Naive thymus-derived CD4-positive, alpha-beta T cell (primary cell): Measurements from ENCODE around the gene SLC43A1. TPM values are rescaled to one million over a fixed set of nuclear protein-coding genes. Genes with fewer than 3 reads are reported as not detected.
A peak's percentile ranks its signal among the peaks of the same experiment; 100 is the strongest.
"Not testable (repeated sequence)": the region's sequence is repeated elsewhere in the genome, so short reads cannot be mapped to it uniquely, and the experiment has no call there.

Source experiments
- ATAC-seq: fragments of 150-1000 bp; cut with Tn5 transposase; 2 replicates; pipeline ENCODE4 v1.10.0; 2021; ENCODE audit warnings: mild to moderate bottlenecking, moderate library complexity
- CTCF ChIA-PET: fragments of 350-600 bp; sonication (Branson Sonifier 250); formaldehyde crosslinking; loops from one replicate; lab custom pipeline; 2021; ENCODE audit warnings: antibody characterized with exemption; lab: Charles Lee
- POLR2A ChIA-PET: fragments of 350-600 bp; sonication (Branson Sonifier 250); formaldehyde crosslinking; loops from one replicate; lab custom pipeline; 2021; ENCODE audit warnings: antibody characterized with exemption, inconsistent platforms; lab: Charles Lee
- DNase-seq, 9 donors: peaks; one replicate each; pipeline versions ENCODE4 v3.0.0 to v3.0.0-alpha.2; 2020 to 2022; ENCODE audit warnings: mixed read lengths in 1 of 9
- H3K27ac ChIP-seq: one replicate; pipeline ENCODE4 v1.7.0; 2013; ENCODE audit warnings: mild to moderate bottlenecking, low read depth, low read length, moderate library complexity
- H3K27me3 ChIP-seq, 2 donors: one replicate each; pipeline ENCODE4 v1.7.0; 2013; ENCODE audit warnings: low read length in 2 of 2, mild to moderate bottlenecking in 2 of 2, moderate library complexity in 2 of 2; ENCODE audit not compliant: control insufficient read depth in 2 of 2, insufficient read depth in 2 of 2
- H3K36me3 ChIP-seq, 3 experiments: 1 replicate in 2 of 3; 2 replicates in 1 of 3; pipeline ENCODE4 v1.7.0; 2013; ENCODE audit warnings: low read length in 3 of 3, mild to moderate bottlenecking in 3 of 3, moderate library complexity in 1 of 3; ENCODE audit not compliant: insufficient read depth in 3 of 3, control insufficient read depth in 2 of 3
- H3K4me1 ChIP-seq, 2 donors: one replicate each; pipeline ENCODE4 v1.7.0; 2013; ENCODE audit warnings: low read length in 2 of 2, mild to moderate bottlenecking in 2 of 2, moderate library complexity in 1 of 2; ENCODE audit not compliant: control insufficient read depth in 2 of 2, insufficient read depth in 2 of 2
- H3K4me3 ChIP-seq: 2 replicates; pipeline ENCODE4 v1.7.0; 2013; ENCODE audit warnings: mild to moderate bottlenecking, low read length
- H3K9me3 ChIP-seq, 3 experiments: 1 replicate in 2 of 3; 2 replicates in 1 of 3; pipeline ENCODE4 v1.7.0; 2013; ENCODE audit warnings: low read length in 3 of 3; ENCODE audit not compliant: control insufficient read depth in 2 of 3
- H3K27ac Mint-ChIP-seq, 9 donors: one replicate each; pipeline ENCODE4 v1.8.0; 2020 to 2022; ENCODE audit warnings: mixed read lengths in 9 of 9, mild to moderate bottlenecking in 8 of 9, moderate library complexity in 5 of 9, inconsistent platforms in 2 of 9
- H3K27me3 Mint-ChIP-seq, 5 donors: one replicate each; pipeline ENCODE4 v1.8.0; 2021 to 2022; ENCODE audit warnings: mixed read lengths in 5 of 5, mild to moderate bottlenecking in 1 of 5
- H3K36me3 Mint-ChIP-seq, 5 donors: one replicate each; pipeline ENCODE4 v1.8.0; 2020 to 2022; ENCODE audit warnings: mixed read lengths in 5 of 5, mild to moderate bottlenecking in 3 of 5, inconsistent platforms in 1 of 5
- H3K4me1 Mint-ChIP-seq, 7 donors: one replicate each; pipeline ENCODE4 v1.8.0; 2020 to 2022; ENCODE audit warnings: mixed read lengths in 7 of 7, mild to moderate bottlenecking in 3 of 7, inconsistent platforms in 1 of 7
- H3K4me3 Mint-ChIP-seq, 10 donors: one replicate each; pipeline ENCODE4 v1.8.0; 2020 to 2022; ENCODE audit warnings: mild to moderate bottlenecking in 10 of 10, mixed read lengths in 10 of 10, moderate library complexity in 6 of 10, inconsistent platforms in 2 of 10
- H3K9me3 Mint-ChIP-seq, 11 donors: one replicate each; pipeline ENCODE4 v1.8.0; 2020 to 2022; ENCODE audit warnings: mixed read lengths in 11 of 11, mild to moderate bottlenecking in 4 of 11, inconsistent platforms in 1 of 11, moderate library complexity in 1 of 11
- intact Hi-C, 2 donors: fragments of 100-400 bp; cut with micrococcal nuclease; formaldehyde crosslinking; loops; one replicate each; pipeline ENCODE4 v1.15.1; 2023
- polyA plus RNA-seq, 2 donors: library from polyadenylated mRNA; unstranded; fragments of 300-500 nt; fragmentation: Illumina TruSeq; gene quantifications; one replicate each; pipeline ENCODE4 v1.2.3, GENCODE V29; 2021
- total RNA-seq, 6 experiments: library from RNA in 5 of 6; stranded (reverse) in 5 of 6; gene quantifications; 1 replicate in 5 of 6; 2 replicates in 1 of 6; pipeline ENCODE4 v1.2.3 and lab custom pipeline; 2021 to 2026

SLC43A1 gene
- total and polyA plus RNA-seq, 7 experiments from 2014 or later, result 10.1 to 19.2 (median 15.4) TPM

DNA sequence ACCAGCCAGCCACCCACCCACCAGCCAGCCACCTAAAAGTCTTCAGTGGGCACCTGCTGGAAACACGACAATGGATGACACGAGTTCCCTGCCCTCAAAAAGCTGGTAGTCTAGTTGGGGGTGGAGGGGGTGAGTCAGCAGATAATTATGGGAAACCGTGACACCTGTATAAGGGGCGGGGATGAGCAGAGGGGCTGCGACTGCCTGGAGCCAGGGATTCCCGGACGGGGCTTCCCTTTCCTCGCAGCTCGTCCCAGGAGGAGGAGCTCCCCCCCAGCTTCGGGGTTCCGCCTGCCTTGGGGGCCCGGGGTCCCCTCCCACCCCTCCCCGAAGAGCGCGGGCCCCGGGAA lies 57.5 kb downstream of the SLC43A1 start:
- no peak overlapping the region for H3K27ac ChIP-seq
- POLR2A ChIA-PET, result interaction anchor here (0.5 to 1.6 kb wide), 8 partner anchors 18 to 132 kb away, joined by 3 to 5 read pairs (median 4); no protein-coding TSS in a partner anchor
- H3K36me3 ChIP-seq, result no peaks in the 10 kb centered on the region
- H3K27me3 ChIP-seq, result peaks cover 12% of the 10 kb centered on the region in 2 donors
- Mint-ChIP-seq H3K4me3 (peak overlapping the region in 9 of 10 donors; percentile 50 to 99 (median 75)), H3K9me3 (peaks cover 0 to 2% (median 0%) of the 10 kb centered on the region in 11 donors), H3K4me1 (peaks cover 17 to 40% (median 26%) of the 10 kb centered on the region in 7 donors), H3K27me3 (peaks cover 22 to 57% (median 32%) of the 10 kb centered on the region in 5 donors), H3K27ac (no peak overlapping the region), H3K36me3 (no peaks in the 10 kb centered on the region)
- peaks cover 26% of the 10 kb centered on the region in 2 donors for H3K4me1 ChIP-seq
- intact Hi-C loops, result loop anchor here (1.0 to 5.0 kb wide), 6 partner anchors 31 to 1329 kb away; partner anchors contain the start of genes SLC43A1 (in 1 of the 2) and SLC43A3 (in 1 of the 2)
- H3K4me3 ChIP-seq, result no peak overlapping the region
- DNase-seq, result no peak
- CTCF ChIA-PET, result interaction anchor here (0.6 to 6.2 kb wide), 21 partner anchors 15 to 249 kb away, joined by 3 to 107 read pairs (median 4); partner anchors contain the start of genes P2RX3, SLC43A3 and TIMM10
- ATAC-seq, result no peak
- H3K9me3 ChIP-seq, result no peaks in the 10 kb centered on the region

DNA sequence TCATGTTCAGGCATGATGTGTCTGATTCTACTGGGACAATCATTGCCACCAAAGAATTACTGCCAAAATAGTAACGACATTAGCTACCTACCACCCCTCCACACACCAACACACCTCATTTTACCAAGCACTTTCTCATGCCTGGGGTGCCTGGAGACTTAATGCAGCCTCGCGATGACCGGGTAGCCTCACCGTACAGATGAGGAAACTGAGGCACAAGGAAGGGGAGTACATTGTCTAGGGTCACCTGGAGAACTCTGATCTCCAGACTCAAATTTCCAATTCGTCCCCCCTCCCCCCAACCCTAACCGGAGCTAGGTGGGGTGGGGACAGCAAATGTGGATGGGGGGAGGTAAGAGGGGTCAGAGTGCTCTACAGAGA lies 57.9 kb downstream of the SLC43A1 start:
- Mint-ChIP-seq H3K27me3 (peaks cover 22 to 56% (median 32%) of the 10 kb centered on the region in 5 donors), H3K27ac (peak overlapping the region in 1 of 9 donors; percentile 83), H3K9me3 (peaks cover 0 to 2% (median 0%) of the 10 kb centered on the region in 11 donors), H3K4me1 (peaks cover 17 to 36% (median 26%) of the 10 kb centered on the region in 7 donors), H3K36me3 (no peaks in the 10 kb centered on the region), H3K4me3 (peak overlapping the region; percentile 54 to 99 (median 74))
- H3K9me3 ChIP-seq, result no peaks in the 10 kb centered on the region
- DNase-seq, result peak in 1 of 9 donors; percentile 10
- POLR2A ChIA-PET, result interaction anchor here (0.5 to 1.8 kb wide), 8 partner anchors 19 to 97 kb away, joined by 3 to 6 read pairs (median 4); no protein-coding TSS in a partner anchor
- ATAC-seq, result peak; percentile 18
- H3K4me1 ChIP-seq, result peaks cover 26% of the 10 kb centered on the region in 2 donors
- no peaks in the 10 kb centered on the region for H3K36me3 ChIP-seq
- peaks cover 12% of the 10 kb centered on the region in 2 donors for H3K27me3 ChIP-seq
- CTCF ChIA-PET, result interaction anchor here (0.7 to 6.2 kb wide), 20 partner anchors 9 to 250 kb away, joined by 3 to 107 read pairs (median 4); partner anchors contain the start of genes P2RX3, SLC43A3, TIMM10 and UBE2L6
- H3K4me3 ChIP-seq, result no peak overlapping the region
- intact Hi-C loops, result loop anchor here (1.0 to 5.0 kb wide), 14 partner anchors 23 to 1330 kb away; partner anchors contain the start of genes SLC43A1 (in 1 of the 2) and SLC43A3 (in 1 of the 2)
- no peak overlapping the region for H3K27ac ChIP-seq

DNA sequence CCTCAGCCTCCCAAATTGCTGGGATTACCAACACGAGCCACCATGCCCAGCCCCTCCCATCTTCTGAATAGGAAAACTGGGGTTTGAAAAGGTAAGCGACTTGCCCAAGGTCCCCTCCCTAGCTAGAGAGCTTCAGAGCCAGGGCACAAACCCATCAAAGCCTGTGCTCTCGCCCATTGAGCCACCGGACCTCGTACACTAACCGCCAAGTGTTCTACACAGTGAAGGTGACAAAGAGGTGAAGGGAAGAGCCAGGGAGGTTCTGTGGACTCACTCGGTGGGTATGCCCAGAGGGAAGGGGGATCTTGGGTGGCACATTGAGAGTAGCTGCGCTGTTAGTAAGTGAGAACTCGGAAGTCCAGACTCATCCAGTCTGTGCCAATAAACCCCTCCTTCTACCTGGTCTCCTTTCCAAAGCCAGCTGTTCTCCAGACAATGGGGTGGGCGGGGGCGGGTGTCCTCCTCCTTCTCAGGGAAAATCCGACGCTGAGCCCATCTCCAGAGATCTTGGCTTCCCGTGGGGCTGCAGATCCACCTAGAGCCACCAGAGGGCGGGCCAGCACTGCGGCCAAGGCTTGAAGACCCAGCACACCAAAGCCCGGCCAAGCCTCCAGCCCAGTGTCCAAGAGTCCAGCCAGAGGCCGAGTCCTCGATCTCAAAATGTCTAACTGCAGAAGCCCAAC lies 58.4 kb downstream of the SLC43A1 start:
- peaks cover 12% of the 10 kb centered on the region in 2 donors for H3K27me3 ChIP-seq
- H3K4me1 ChIP-seq, result peaks cover 26% of the 10 kb centered on the region in 2 donors
- H3K9me3 ChIP-seq, result no peaks in the 10 kb centered on the region
- peaks cover 17 to 33% (median 26%) of the 10 kb centered on the region in 7 donors for H3K4me1 Mint-ChIP-seq
- ATAC-seq (peak; percentile 83), DNase-seq (peak; percentile 41 to 77 (median 62))
- intact Hi-C loops, result loop anchor here (1.0 to 5.0 kb wide), 11 partner anchors 23 to 1330 kb away; no protein-coding TSS in a partner anchor
- no peak overlapping the region for H3K4me3 ChIP-seq
- peak overlapping the region; percentile 54 to 99 (median 74) for H3K4me3 Mint-ChIP-seq
- H3K36me3 ChIP-seq, result no peaks in the 10 kb centered on the region
- H3K9me3 Mint-ChIP-seq, result peaks cover 0 to 2% (median 0%) of the 10 kb centered on the region in 11 donors
- H3K27me3 Mint-ChIP-seq, result peaks cover 22 to 56% (median 32%) of the 10 kb centered on the region in 5 donors
- ChIA-PET CTCF (interaction anchor here (0.7 to 6.2 kb wide), 17 partner anchors 9 to 190 kb away, joined by 3 to 107 read pairs (median 5); partner anchors contain the start of genes P2RX3, SLC43A3, TIMM10 and UBE2L6), POLR2A (interaction anchor here (0.9 to 1.8 kb wide), 4 partner anchors 23 to 69 kb away, joined by 3 to 6 read pairs (median 4); no protein-coding TSS in a partner anchor)
- H3K27ac Mint-ChIP-seq, result peak overlapping the region in 1 of 9 donors; percentile 83
- no peaks in the 10 kb centered on the region for H3K36me3 Mint-ChIP-seq
- H3K27ac ChIP-seq, result no peak overlapping the region

DNA sequence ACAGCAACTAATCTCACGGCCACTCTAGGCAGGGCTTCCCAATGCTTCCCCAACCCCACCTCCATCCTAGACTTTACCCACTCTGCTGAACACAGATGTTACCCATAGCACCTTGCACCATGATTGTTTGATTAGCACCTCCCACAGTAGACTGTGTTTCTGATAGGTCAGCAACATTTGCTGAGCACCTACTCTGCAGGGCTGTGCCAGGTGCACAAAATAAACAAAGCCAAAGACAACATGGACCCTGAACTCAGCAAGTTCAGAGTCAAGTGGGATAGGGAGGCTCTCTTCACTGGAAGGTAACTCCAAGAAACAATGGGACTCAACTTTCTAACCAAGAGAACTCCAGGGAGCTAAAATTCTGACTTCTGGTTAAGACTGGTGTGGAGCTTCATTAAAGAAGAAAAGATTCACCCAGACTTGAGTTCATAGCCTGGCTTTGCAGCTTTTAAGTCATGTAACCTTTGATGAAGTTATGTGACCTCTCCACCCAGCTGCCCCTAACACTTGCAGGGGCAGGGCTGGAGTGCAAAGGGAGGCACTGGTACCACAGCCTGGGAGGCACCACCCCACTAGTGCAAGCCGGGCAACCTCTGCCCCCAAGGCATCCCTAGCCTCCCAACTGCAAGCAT lies 61.8 kb downstream of the SLC43A1 start:
- no peak overlapping the region for H3K4me3 Mint-ChIP-seq
- intact Hi-C loops, result no loop called here
- Histone ChIP-seq H3K4me3 (no peak overlapping the region), H3K27me3 (peaks cover 4 to 5% of the 10 kb centered on the region in 2 donors), H3K27ac (no peak overlapping the region), H3K9me3 (no peaks in the 10 kb centered on the region), H3K4me1 (peaks cover 10 to 12% of the 10 kb centered on the region in 2 donors), H3K36me3 (no peaks in the 10 kb centered on the region)
- POLR2A ChIA-PET, result interaction anchor here (0.5 kb wide), 1 partner anchor 70 kb away, joined by 3 read pairs; no protein-coding TSS in a partner anchor
- H3K9me3 Mint-ChIP-seq, result no peaks in the 10 kb centered on the region
- ATAC-seq (no peak), DNase-seq (no peak)
- peaks cover 2 to 16% (median 12%) of the 10 kb centered on the region in 7 donors for H3K4me1 Mint-ChIP-seq
- CTCF ChIA-PET, result interaction anchor here (0.6 to 6.2 kb wide), 2 partner anchors 16 to 27 kb away, joined by 3 to 104 read pairs; no protein-coding TSS in a partner anchor
- no peak overlapping the region for H3K27ac Mint-ChIP-seq
- peaks cover 8 to 45% (median 14%) of the 10 kb centered on the region in 5 donors for H3K27me3 Mint-ChIP-seq
- H3K36me3 Mint-ChIP-seq, result no peaks in the 10 kb centered on the region

DNA sequence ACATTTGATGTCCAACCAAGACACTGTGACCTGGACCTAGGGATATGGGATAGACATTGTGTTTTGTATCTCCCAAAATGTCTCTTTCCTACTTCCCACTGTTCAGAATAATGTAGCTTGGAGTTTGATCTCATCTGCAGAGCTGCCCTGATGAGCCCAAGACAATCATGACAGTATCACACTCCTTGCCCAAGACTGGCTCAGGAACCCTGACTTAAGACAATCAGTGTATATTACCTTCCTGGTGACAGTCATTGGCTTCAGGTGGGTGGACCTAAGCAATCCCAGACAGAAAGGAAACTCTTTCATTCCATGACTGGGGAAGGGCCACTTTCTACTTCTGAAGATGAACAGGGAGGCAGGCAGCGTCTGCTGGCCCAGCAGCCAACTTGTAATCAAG lies 69.4 kb downstream of the SLC43A1 start:
- CTCF ChIA-PET, result no interaction called here
- Mint-ChIP-seq H3K27ac (no peak overlapping the region), H3K27me3 (peaks cover 0 to 27% (median 18%) of the 10 kb centered on the region in 5 donors), H3K9me3 (peaks cover 0 to 5% (median 0%) of the 10 kb centered on the region in 11 donors), H3K4me3 (no peak overlapping the region), H3K4me1 (peaks cover 0 to 2% (median 0%) of the 10 kb centered on the region in 7 donors), H3K36me3 (no peaks in the 10 kb centered on the region)
- Histone ChIP-seq H3K4me1 (no peaks in the 10 kb centered on the region), H3K9me3 (no peaks in the 10 kb centered on the region), H3K36me3 (no peaks in the 10 kb centered on the region), H3K27ac (no peak overlapping the region), H3K4me3 (no peak overlapping the region), H3K27me3 (no peaks in the 10 kb centered on the region)
- DNase-seq (no peak), ATAC-seq (no peak)
- POLR2A ChIA-PET, result no interaction called here
- intact Hi-C loops, result no loop called here

DNA sequence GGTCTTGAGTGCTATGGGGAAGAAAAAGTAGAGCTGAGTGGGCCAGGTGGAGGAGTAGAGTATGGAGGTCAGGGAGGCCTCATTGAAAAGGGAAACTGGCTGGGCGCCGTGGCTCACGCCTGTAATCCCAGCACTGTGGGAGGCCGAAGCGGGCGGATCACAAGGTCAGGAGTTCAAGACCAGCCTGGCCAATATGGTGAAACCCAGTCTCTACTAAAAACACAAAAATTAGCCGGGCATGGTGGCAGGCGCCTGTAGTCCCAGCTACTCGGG lies 70.4 kb downstream of the SLC43A1 start:
- H3K36me3 Mint-ChIP-seq, H3K4me1 Mint-ChIP-seq, H3K27ac Mint-ChIP-seq, H3K4me3 Mint-ChIP-seq, H3K36me3 ChIP-seq, H3K9me3 Mint-ChIP-seq, DNase-seq, H3K4me1 ChIP-seq, H3K27me3 ChIP-seq, ATAC-seq, POLR2A ChIA-PET, H3K9me3 ChIP-seq, H3K4me3 ChIP-seq, intact Hi-C loops, CTCF ChIA-PET, H3K27ac ChIP-seq: not testable (repeated sequence)
- H3K27me3 Mint-ChIP-seq, result peaks cover 0 to 22% (median 18%) of the 10 kb centered on the region in 5 donors
